Lung (tissue), 16 donors: ENCODE data around the gene NUDT9. TPM values are rescaled to one million over a fixed set of nuclear protein-coding genes. Genes with fewer than 3 reads are reported as not detected.
A peak's percentile ranks its signal among the peaks of the same experiment; 100 is the strongest.

Experiments
- ATAC-seq: fragments of 200-7000 bp; cut with Tn5 transposase; one replicate; pipeline ENCODE4 v1.9.1; 2020; ENCODE audit warnings: moderate number of reproducible peaks; ENCODE audit not compliant: insufficient read depth, low FRiP score
- DNase-seq, 3 donors: peaks; one replicate each; pipeline ENCODE4 v3.0.0-alpha.2; 2013 to 2017
- H3K27ac ChIP-seq, 2 donors: one replicate each; pipeline ENCODE4 v1.5.1; 2013; ENCODE audit warnings: mild to moderate bottlenecking in 2 of 2, moderate library complexity in 2 of 2, control low read depth in 1 of 2, inconsistent platforms in 1 of 2, low read depth in 1 of 2, low read length in 1 of 2
- H3K27me3 ChIP-seq, 3 donors: one replicate each; pipeline ENCODE4 v1.5.1; 2013; ENCODE audit warnings: low read length in 2 of 3; ENCODE audit not compliant: control insufficient read depth in 3 of 3, insufficient read depth in 3 of 3
- H3K36me3 ChIP-seq, 4 donors: one replicate each; pipeline ENCODE4 v1.5.1; 2013; ENCODE audit warnings: low read length in 4 of 4, mild to moderate bottlenecking in 1 of 4, moderate library complexity in 1 of 4; ENCODE audit not compliant: control insufficient read depth in 4 of 4, insufficient read depth in 4 of 4
- H3K4me1 ChIP-seq, 5 donors: one replicate each; pipeline ENCODE4 v1.5.1; 2013; ENCODE audit warnings: low read length in 5 of 5, mild to moderate bottlenecking in 2 of 5, moderate library complexity in 1 of 5; ENCODE audit not compliant: control insufficient read depth in 5 of 5, insufficient read depth in 5 of 5
- H3K4me3 ChIP-seq: one replicate; pipeline ENCODE4 v1.5.1; 2013; ENCODE audit warnings: mild to moderate bottlenecking, control low read depth, moderate library complexity
- H3K9ac ChIP-seq, 2 donors: one replicate each; pipeline ENCODE4 v1.5.1; 2013; ENCODE audit warnings: low read length in 2 of 2, control low read depth in 1 of 2; ENCODE audit not compliant: insufficient read depth in 1 of 2
- H3K9me3 ChIP-seq, 4 donors: one replicate each; pipeline ENCODE4 v1.5.1; 2013; ENCODE audit warnings: low read length in 3 of 4, mild to moderate bottlenecking in 1 of 4, moderate library complexity in 1 of 4; ENCODE audit not compliant: control insufficient read depth in 4 of 4, insufficient read depth in 3 of 4
- CTCF ChIP-seq: IDR thresholded peaks from 2 replicates; pipeline ENCODE4 v1.5.1; 2012; ENCODE audit warnings: mild to moderate bottlenecking; ENCODE audit errors: control extremely low read depth, extremely low read depth
- WGBS, 2 donors: extraction: QIAGEN DNeasy Blood & Tissue Kit; methylation state at CpG; one replicate each; pipeline ENCODE4 v1.1.7; 2013; 5-methylcytosine and 5-hydroxymethylcytosine counted together
- long read RNA-seq, 5 donors: transcript quantifications; one replicate each; lab custom pipeline, GENCODE V29; 2026
- polyA plus RNA-seq, 2 donors: library from polyadenylated mRNA; stranded (reverse); fragments of 200-250 nt; gene quantifications; one replicate each; pipeline ENCODE4 v1.2.1, GENCODE V29; 2013
- total RNA-seq, 2 donors: library from RNA; depleted of rRNA in 1 of 2; stranded (reverse); fragments of >200 nt in 1 of 2; gene quantifications; one replicate each; pipeline ENCODE4 v1.2.1, GENCODE V29; 2014 to 2021
- donor health status: control.
- donor health status: control.
- donor health status: Bipolar disorder and iron deficiency.
- donor health status: healthy.
- donor health status: DM: yes; HTN: yes; CAD: no.

The NUDT9 gene
- total RNA-seq = 10 to 100 TPM; 20.1 to 27.4 TPM
- 10 to 100 TPM; 37.9 to 72.8 TPM for polyA plus RNA-seq
- long read RNA-seq, donor 1, transcript NUDT9-201 (8 exons, 1,701 nt) = major isoform, 6 of 1,734 reads
- long read RNA-seq, donor 1, partial matches to known transcripts = 1,648 of 1,734 reads
- long read RNA-seq, donor 1, other reads (novel, unspliced or antisense) = 80 of 1,734 reads
- long read RNA-seq, donor 2, partial matches to known transcripts = 0 of 4 reads
- long read RNA-seq, donor 2, other reads (novel, unspliced or antisense) = 0 of 4 reads
- long read RNA-seq, donor 3, partial matches to known transcripts = 6 of 10 reads
- long read RNA-seq, donor 3, other reads (novel, unspliced or antisense) = 0 of 10 reads
- long read RNA-seq, donor 4, partial matches to known transcripts = 8 of 10 reads
- long read RNA-seq, donor 4, other reads (novel, unspliced or antisense) = 0 of 10 reads
- long read RNA-seq, donor 5, transcript NUDT9-201 (8 exons, 1,701 nt) = major isoform, 10 of 35 reads
- long read RNA-seq, donor 5, partial matches to known transcripts = 25 of 35 reads
- long read RNA-seq, donor 5, other reads (novel, unspliced or antisense) = 0 of 35 reads

- ATAC-seq = peak; percentile 93
- peaks cover 0 to 12% (median 7%) of the 10 kb centered on the region in 5 donors for H3K4me1 ChIP-seq
Observed at GRCh38 chr4:87422104-87423052, at the start of gene NUDT9. TSS of gene NUDT9 (plus strand) at chr4:87422573. CDS start at chr4:87422906, 333 bp downstream.

GRCh38 chr4:87375719-87376291, 46.6 kb upstream of the NUDT9 start:
- TF ChIP-seq CTCF = peak; percentile 12
- WGBS, 2 donors = 46 to 51% methylated on average over 4 of the region's 4 CpGs

More at GRCh38 chr4:87422104-87423052, at the start of gene NUDT9:
- peaks cover 0 to 4% (median under 1%) of the 10 kb centered on the region in 4 donors for H3K36me3 ChIP-seq
- H3K4me3 ChIP-seq = peak within 1 kb of the TSS; percentile 94
- peak; percentile 96 to 98 (median 98) for DNase-seq
- WGBS, 2 donors = 1% methylated on average over 58 of the region's 58 CpGs
- peak within 1 kb of the TSS; percentile 85 to 97 for H3K9ac ChIP-seq
- H3K9me3 ChIP-seq = no peaks in the 10 kb centered on the region
- H3K27ac ChIP-seq = peak within 1 kb of the TSS; percentile 92 to 93
- TF ChIP-seq CTCF = no peak
- no peaks in the 10 kb centered on the region for H3K27me3 ChIP-seq

GRCh38 chr4:87377816-87378215, 44.6 kb upstream of the NUDT9 start:
- DNase-seq (no peak), ATAC-seq (no peak)
- WGBS, 2 donors = 81 to 87% methylated on average over 2 of the region's 2 CpGs
- Histone ChIP-seq H3K9ac (no peak overlapping the region), H3K4me3 (no peak overlapping the region), H3K36me3 (peaks cover 0 to 13% (median 4%) of the 10 kb centered on the region in 4 donors), H3K27me3 (no peaks in the 10 kb centered on the region), H3K9me3 (no peaks in the 10 kb centered on the region), H3K4me1 (peaks cover 0 to 4% (median 0%) of the 10 kb centered on the region in 5 donors), H3K27ac (no peak overlapping the region)
- TF ChIP-seq CTCF = no peak

More at GRCh38 chr4:87375719-87376291, 46.6 kb upstream of the NUDT9 start:
- Histone ChIP-seq H3K4me3 (no peak overlapping the region), H3K4me1 (no peaks in the 10 kb centered on the region), H3K27ac (no peak overlapping the region), H3K27me3 (no peaks in the 10 kb centered on the region), H3K9me3 (no peaks in the 10 kb centered on the region), H3K9ac (no peak overlapping the region), H3K36me3 (peaks cover 0 to 16% (median 8%) of the 10 kb centered on the region in 4 donors)
- ATAC-seq (peak; percentile 84), DNase-seq (peak; percentile 29 to 88 (median 82))
